ENCODE data around the gene GPRIN3. TPM values are rescaled to one million over a fixed set of nuclear protein-coding genes. Genes with fewer than 3 reads are reported as not detected.

The GPRIN3 gene
- total RNA-seq, 2 experiments from 2014 or later: 46.4 TPM

DNA sequence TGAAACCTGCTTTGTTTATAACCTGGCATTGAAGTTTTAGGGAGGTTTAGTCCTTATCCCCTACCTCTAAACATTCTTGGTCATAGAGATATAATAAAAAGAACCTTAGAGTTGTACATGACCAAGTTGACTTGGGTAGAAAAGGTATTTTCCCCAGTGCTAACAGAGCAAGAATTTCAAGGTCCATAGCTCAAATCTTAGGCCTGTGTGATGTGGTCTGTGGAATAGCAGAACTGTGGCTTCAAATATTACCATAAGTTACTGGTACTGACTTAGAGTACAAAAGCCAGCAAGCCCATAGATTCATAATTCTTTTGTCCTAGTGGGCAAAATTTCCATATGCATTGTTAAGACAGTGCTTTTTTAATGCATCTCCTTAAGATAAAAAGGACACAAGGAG, 91.2 kb downstream of the GPRIN3 start:
- DNase-seq (no peak), ATAC-seq (ENCODE audit: poor library complexity) (no peak)
- no peak overlapping the region for H3K4me3 Mint-ChIP-seq
- Histone ChIP-seq H3K9me3 (ENCODE audit: control insufficient read depth in 1 of 2, insufficient read depth in 1 of 2, low read length in 2 of 2) (no peaks in the 10 kb centered on the region), H3K27ac (ENCODE audit: low read depth in 1 of 2, low read length in 2 of 2) (no peak overlapping the region), H3K4me1 (ENCODE audit: insufficient read depth, low read length) (no peaks in the 10 kb centered on the region), H3K4me3 (ENCODE audit: low read length) (no peak overlapping the region), H3K36me3 (ENCODE audit: insufficient read depth, low read length) (no peaks in the 10 kb centered on the region), H3K27me3 (ENCODE audit: control insufficient read depth in 1 of 2, insufficient read depth in 2 of 2, low read length in 2 of 2) (no peaks in the 10 kb centered on the region)
- POLR2A ChIA-PET: interaction anchor here (0.5 kb wide), 1 partner anchor 89 kb away, joined by 5 read pairs; no protein-coding TSS in a partner anchor
- H3K9me3 Mint-ChIP-seq: no peaks in the 10 kb centered on the region
- no peaks in the 10 kb centered on the region for H3K36me3 Mint-ChIP-seq (ENCODE audit: low read depth)
- intact Hi-C loops (cut with DNase I, micrococcal nuclease): no loop called here
- no peaks in the 10 kb centered on the region for H3K4me1 Mint-ChIP-seq (ENCODE audit: low read depth)
- TF ChIP-seq, protein P1, sequence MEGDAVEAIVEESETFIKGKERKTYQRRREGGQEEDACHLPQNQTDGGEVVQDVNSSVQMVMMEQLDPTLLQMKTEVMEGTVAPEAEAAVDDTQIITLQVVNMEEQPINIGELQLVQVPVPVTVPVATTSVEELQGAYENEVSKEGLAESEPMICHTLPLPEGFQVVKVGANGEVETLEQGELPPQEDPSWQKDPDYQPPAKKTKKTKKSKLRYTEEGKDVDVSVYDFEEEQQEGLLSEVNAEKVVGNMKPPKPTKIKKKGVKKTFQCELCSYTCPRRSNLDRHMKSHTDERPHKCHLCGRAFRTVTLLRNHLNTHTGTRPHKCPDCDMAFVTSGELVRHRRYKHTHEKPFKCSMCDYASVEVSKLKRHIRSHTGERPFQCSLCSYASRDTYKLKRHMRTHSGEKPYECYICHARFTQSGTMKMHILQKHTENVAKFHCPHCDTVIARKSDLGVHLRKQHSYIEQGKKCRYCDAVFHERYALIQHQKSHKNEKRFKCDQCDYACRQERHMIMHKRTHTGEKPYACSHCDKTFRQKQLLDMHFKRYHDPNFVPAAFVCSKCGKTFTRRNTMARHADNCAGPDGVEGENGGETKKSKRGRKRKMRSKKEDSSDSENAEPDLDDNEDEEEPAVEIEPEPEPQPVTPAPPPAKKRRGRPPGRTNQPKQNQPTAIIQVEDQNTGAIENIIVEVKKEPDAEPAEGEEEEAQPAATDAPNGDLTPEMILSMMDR (IDR thresholded peaks at IDR 0.05): no peak
- no peak overlapping the region for H3K27ac Mint-ChIP-seq
- peaks cover 6% of the 10 kb centered on the region for H3K27me3 Mint-ChIP-seq
- CTCF ChIA-PET: no interaction called here

DNA sequence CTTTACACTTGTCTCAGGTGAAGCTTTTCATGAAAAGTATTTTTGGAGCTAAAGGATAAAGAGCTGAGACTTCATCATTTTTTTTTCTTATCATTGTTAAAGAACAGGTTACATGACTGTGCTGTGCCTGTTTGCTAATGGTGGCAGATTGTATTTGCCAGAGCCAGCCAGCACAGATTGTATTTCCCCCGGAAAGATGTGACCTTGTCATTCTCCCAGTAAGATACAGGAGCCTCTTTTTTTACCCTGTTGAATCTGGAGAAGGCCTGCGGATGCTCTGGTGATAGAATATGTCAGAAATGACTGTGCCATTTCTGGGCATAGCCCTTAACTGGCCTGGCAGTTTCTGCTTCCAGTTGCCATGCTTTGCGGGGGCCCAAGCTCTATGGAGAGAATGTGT, 91.9 kb downstream of the GPRIN3 start:
- CTCF ChIA-PET: no interaction called here
- H3K9me3 Mint-ChIP-seq: no peaks in the 10 kb centered on the region
- intact Hi-C loops (cut with DNase I, micrococcal nuclease): no loop called here

DNA sequence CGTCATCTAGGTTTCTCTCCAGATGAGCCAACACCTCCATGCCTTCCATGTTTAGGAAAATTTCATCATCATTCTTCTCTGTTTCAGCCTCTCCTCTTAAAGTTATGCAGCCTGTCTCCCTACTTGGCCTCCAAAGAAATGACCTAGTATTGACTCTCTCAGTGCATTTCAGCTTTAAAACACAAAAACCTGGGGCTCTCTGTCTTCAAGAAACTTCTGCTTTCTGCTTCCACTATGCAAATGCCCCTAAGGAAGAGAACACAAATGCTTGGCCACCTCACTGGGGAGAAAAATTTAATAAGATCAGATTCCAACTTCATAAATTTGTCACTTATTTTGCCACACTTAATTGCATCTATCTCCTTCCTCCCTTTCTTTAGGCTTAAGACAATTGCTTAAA, 93.3 kb downstream of the GPRIN3 start:
- ChIA-PET POLR2A (no interaction called here), CTCF (no interaction called here)
- no peak for DNase-seq
- no peak for ATAC-seq (ENCODE audit: poor library complexity)
- H3K4me3 Mint-ChIP-seq: no peak overlapping the region
- intact Hi-C loops (cut with DNase I, micrococcal nuclease): no loop called here
- TF ChIP-seq, protein P1 (IDR thresholded peaks at IDR 0.05): no peak
- peaks cover 6% of the 10 kb centered on the region for H3K27me3 Mint-ChIP-seq
- H3K4me1 Mint-ChIP-seq (ENCODE audit: low read depth): no peaks in the 10 kb centered on the region
- Histone ChIP-seq H3K27me3 (ENCODE audit: control insufficient read depth in 1 of 2, insufficient read depth in 2 of 2, low read length in 2 of 2) (no peaks in the 10 kb centered on the region), H3K4me1 (ENCODE audit: insufficient read depth, low read length) (no peaks in the 10 kb centered on the region), H3K4me3 (ENCODE audit: low read length) (no peak overlapping the region), H3K36me3 (ENCODE audit: insufficient read depth, low read length) (no peaks in the 10 kb centered on the region), H3K27ac (ENCODE audit: low read depth in 1 of 2, low read length in 2 of 2) (no peak overlapping the region), H3K9me3 (ENCODE audit: control insufficient read depth in 1 of 2, insufficient read depth in 1 of 2, low read length in 2 of 2) (no peaks in the 10 kb centered on the region)
- no peaks in the 10 kb centered on the region for H3K36me3 Mint-ChIP-seq (ENCODE audit: low read depth)
- H3K27ac Mint-ChIP-seq: no peak overlapping the region
- H3K9me3 Mint-ChIP-seq: peaks cover 5% of the 10 kb centered on the region

More for the DNA sequence above, 91.9 kb downstream of the GPRIN3 start:
- no peak overlapping the region for H3K4me3 Mint-ChIP-seq
- Histone ChIP-seq H3K27ac (ENCODE audit: low read depth in 1 of 2, low read length in 2 of 2) (no peak overlapping the region), H3K9me3 (ENCODE audit: control insufficient read depth in 1 of 2, insufficient read depth in 1 of 2, low read length in 2 of 2) (no peaks in the 10 kb centered on the region), H3K4me3 (ENCODE audit: low read length) (no peak overlapping the region), H3K36me3 (ENCODE audit: insufficient read depth, low read length) (no peaks in the 10 kb centered on the region), H3K27me3 (ENCODE audit: control insufficient read depth in 1 of 2, insufficient read depth in 2 of 2, low read length in 2 of 2) (no peaks in the 10 kb centered on the region), H3K4me1 (ENCODE audit: insufficient read depth, low read length) (no peaks in the 10 kb centered on the region)
- ATAC-seq (ENCODE audit: poor library complexity): no peak
- TF ChIP-seq, protein P1 (IDR thresholded peaks at IDR 0.05): no peak
- POLR2A ChIA-PET: interaction anchor here (0.5 kb wide), 1 partner anchor 90 kb away, joined by 5 read pairs; no protein-coding TSS in a partner anchor
- no peak overlapping the region for H3K27ac Mint-ChIP-seq
- H3K36me3 Mint-ChIP-seq (ENCODE audit: low read depth): no peaks in the 10 kb centered on the region
- no peak for DNase-seq
- H3K27me3 Mint-ChIP-seq: peaks cover 6% of the 10 kb centered on the region
- H3K4me1 Mint-ChIP-seq (ENCODE audit: low read depth): no peaks in the 10 kb centered on the region

Measured in CD4-positive, alpha-beta T cell (primary cell).